Cardiac fibroblast (primary cell): ENCODE results near the gene ABHD17A.

Experiments used
- DNase-seq, 2 donors: peaks; one replicate each; pipeline versions ENCODE4 v3.0.0 to v3.0.0-alpha.2; 2010; ENCODE audit warnings: low read depth in 2 of 2
- H3K4me3 ChIP-seq, 2 donors: replicated peaks in 1 of 2; 1 replicate in 1 of 2; 2 replicates in 1 of 2; pipeline ENCODE4 v1.5.1; 2011; ENCODE audit warnings: low read depth in 2 of 2, low read length in 2 of 2, mild to moderate bottlenecking in 2 of 2, moderate library complexity in 1 of 2
- TF ChIP-seq, protein P1 (sequence below): IDR thresholded peaks from one replicate; pipeline ENCODE4 v1.5.1; 2011; ENCODE audit warnings: low read depth, mild to moderate bottlenecking, low read length, inconsistent platforms

ABHD17A gene

GRCh38 chr19:1862424-1863327 is 22.6 kb downstream of the ABHD17A start:
- H3K4me3 ChIP-seq = peak overlapping the region; percentile 85 to 88
- peak in 1 of 2 donors; percentile 36 for DNase-seq
- TF ChIP-seq, protein P1, sequence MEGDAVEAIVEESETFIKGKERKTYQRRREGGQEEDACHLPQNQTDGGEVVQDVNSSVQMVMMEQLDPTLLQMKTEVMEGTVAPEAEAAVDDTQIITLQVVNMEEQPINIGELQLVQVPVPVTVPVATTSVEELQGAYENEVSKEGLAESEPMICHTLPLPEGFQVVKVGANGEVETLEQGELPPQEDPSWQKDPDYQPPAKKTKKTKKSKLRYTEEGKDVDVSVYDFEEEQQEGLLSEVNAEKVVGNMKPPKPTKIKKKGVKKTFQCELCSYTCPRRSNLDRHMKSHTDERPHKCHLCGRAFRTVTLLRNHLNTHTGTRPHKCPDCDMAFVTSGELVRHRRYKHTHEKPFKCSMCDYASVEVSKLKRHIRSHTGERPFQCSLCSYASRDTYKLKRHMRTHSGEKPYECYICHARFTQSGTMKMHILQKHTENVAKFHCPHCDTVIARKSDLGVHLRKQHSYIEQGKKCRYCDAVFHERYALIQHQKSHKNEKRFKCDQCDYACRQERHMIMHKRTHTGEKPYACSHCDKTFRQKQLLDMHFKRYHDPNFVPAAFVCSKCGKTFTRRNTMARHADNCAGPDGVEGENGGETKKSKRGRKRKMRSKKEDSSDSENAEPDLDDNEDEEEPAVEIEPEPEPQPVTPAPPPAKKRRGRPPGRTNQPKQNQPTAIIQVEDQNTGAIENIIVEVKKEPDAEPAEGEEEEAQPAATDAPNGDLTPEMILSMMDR = no peak

- DNase-seq = no peak
- peak overlapping the region; percentile 85 to 88 for H3K4me3 ChIP-seq
- TF ChIP-seq, protein P1 = no peak
These were observed 23.2 kb downstream of the ABHD17A start for GRCh38 chr19:1862068-1862423.

DNA sequence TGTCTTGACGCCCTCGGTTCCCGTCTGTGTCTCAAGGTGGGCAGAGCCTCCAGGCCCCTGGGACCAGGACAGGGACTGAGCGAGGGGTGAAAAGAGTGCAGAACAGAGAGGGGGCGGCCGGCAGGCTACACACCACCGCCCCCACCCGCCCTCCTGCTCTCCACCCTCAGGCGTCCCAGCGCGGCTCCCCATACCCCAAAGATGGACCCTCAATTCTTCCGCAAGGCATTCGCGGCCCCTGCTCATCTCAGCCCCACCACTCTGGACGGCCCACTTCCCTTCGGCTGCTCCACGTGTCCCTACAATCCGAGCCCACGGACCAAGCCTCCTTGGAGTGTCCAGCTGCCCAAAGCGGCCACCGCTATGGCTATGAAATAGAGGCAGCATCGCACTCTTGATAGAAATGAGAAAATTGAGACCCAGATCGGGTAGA is 23.7 kb downstream of the ABHD17A start:
- DNase-seq = no peak
- TF ChIP-seq, protein P1 = no peak
- H3K4me3 ChIP-seq = peak overlapping the region; percentile 85 to 88

DNA sequence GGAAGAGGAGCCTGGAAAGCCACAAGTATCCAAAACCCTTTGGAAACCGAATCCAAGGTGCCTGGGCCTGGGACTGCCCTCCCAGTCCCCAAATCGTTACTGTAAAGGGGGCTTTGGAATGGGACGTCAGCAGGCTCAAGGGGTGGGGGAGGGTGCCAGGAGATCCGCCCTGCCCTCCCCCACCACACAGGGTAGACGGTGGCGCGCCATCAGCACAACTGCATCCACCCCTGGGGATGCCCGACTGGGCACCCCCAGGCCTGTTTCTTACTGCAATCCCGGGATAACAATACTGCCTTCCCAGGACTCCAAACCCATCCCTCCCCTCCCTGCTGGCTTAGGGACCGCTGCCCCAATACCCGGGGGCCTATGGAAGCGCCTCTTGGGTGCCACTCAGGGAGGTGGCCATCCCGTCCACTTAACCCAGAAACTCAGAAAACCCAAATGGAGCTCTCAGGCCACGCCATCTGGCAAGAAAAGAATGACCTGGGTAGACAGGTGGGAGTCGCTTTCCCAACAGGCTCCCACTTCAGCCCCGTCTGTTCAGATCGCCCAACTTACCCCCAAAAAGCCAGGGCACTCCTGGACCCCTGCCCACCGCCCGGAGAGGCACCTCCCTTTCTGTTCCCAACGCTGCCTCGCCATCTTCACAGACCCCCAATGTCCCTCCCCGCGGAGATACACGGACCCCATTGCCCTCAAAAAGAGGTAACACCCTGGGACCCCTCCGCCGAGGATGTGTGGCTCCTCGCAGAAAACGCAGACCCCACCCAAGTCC is 24.3 kb downstream of the ABHD17A start:
- TF ChIP-seq, protein P1 = no peak
- peak overlapping the region; percentile 85 to 88 for H3K4me3 ChIP-seq
- DNase-seq = no peak

GRCh38 chr19:1860042-1860775 is 25.1 kb downstream of the ABHD17A start:
- peak overlapping the region; percentile 85 to 88 for H3K4me3 ChIP-seq
- peak; percentile 78 to 90 for DNase-seq
- TF ChIP-seq, protein P1 = no peak

GRCh38 chr19:1859331-1859781 is 25.9 kb downstream of the ABHD17A start:
- TF ChIP-seq, protein P1 = no peak
- DNase-seq = no peak
- no peak overlapping the region for H3K4me3 ChIP-seq
